ENCODE results near the gene CPN1.

DNA sequence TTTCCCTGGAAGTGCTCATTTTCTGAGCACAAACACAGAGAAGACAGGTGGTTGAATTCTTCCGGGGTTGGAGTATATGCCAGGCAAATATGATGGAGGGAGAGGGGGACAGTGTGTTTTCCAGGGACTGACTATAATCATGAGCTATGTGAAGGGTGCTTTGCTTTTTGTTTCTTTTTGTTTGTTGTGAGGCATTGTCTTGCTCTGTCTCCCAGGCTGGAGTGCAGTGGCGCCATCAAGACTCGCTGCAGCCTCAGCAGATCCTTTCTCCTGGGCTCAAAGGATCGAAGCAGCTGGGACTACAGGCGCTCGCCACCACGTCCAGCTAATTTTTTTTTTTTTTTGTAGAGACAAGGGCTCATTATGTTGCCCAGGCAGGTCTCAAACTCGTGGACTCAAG is 47.3 kb upstream of the CPN1 start:
- TF ChIP-seq EZH2 (IDR thresholded peaks at IDR 0.05; ENCODE audit: borderline replicate concordance) (no peak), CTCF (IDR thresholded peaks at IDR 0.05; ENCODE audit: poor library complexity) (no peak)
